Iris pigment epithelial cell (primary cell): ENCODE results near the gene RANBP3.
"Not testable (repeated sequence)": the region's sequence is repeated elsewhere in the genome, so short reads cannot be mapped to it uniquely, and the experiment has no call there.

Experiments
- DNase-seq: peaks from one replicate; pipeline ENCODE4 v3.0.0-alpha.2; 2011; ENCODE audit warnings: low read depth

The RANBP3 gene

DNA sequence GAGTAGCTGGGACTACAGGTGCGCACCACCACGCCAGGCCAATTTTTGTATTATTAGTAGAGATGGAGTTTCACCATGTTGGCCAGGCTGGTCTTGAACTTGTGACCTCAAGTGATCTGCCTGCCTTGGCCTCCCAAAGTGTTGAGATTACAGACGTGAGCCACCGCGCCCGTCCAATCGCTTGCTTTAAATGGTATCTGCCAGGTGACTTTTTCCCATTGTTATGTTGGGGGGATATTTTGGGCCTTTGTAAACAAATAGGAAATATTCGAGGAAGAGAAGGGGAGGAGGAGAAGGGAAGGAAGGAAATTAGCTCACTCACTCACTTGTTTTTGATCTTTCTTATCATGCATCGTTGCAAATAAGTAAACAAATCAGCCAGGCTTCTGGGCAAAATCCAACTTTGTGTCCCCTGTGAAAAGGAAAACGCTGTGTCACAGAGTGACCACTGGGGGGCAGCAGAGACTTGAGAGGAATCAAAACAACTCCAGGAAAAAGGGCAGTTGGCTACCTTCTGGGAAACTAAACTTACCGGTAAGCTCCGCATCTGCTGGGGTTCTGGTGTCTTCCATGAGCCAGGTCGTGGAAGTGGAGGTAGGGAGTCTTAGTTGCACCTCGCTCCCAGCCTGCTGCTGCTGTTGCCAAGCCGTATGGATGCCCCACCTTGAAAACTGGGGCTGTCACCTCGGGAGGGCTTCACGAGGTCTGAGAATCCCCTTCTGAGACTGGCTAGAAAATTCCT lies 9.3 kb upstream of the RANBP3 start:
- peak; percentile 72 for DNase-seq

- not testable (repeated sequence) for DNase-seq
These were observed 7.9 kb upstream of the RANBP3 start for GRCh38 chr19:5985837-5986236.

DNA sequence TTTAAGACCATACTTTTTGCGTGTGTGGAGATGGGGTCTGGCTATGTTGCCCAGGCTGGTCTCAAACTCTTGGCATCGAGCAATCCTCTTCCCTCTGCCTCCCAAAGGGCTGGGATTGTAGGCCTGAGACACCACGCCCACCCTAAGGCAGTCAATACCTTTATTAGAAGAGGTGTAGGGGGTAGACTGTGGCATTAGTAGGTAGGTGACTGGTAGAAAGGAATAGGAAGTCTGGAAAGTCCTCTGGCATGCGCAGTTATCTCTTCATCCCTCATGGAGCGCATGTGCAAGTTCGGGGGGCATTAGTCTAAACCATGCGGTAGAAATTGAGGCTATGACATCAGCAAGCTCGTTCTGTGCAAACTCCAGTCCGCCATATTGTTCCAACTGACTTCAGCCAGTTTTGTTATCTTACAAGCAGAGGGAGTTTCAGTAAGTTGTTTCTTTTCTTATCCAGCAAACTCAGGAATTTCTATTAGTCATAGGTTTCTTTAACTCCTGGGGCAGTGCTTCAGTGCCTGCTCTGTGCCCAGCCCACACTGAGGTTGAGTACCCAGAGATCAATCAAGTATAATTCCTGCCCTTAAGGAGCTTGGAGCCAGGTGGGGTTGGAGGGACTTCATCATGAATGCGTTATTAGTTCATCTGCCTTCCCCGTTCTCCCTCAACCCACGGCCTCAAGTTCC lies 7.3 kb upstream of the RANBP3 start:
- peak; percentile 66 for DNase-seq

- DNase-seq: no peak
These were observed 6.7 kb upstream of the RANBP3 start for GRCh38 chr19:5984600-5984999.

DNA sequence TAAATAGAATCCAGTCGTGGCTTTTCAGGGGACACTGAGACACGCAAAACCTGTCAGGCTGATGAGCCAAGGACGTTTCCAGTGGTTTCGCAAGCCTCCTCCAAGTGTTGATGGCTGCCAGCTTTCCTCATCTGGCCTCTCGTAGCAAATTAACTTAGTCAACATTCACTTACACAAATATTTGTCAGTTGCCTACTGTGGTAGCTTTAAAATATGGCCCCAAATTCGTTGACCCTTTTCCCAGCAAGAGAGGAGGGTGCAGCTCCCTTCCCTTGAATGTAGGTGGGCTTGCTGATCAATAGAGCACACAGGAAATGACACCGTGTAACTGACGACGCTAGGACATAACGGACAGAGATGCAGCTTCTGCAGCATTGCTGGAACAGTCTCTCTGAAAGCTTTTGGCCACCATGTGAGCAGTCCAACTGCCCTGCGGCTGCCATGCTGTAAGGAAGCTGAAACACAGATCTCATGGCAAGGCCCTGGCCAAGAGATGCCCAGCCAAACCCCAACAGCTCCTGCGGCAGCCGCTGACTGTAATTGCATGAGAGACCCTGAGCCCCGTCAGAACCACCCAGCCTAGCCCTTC lies 5.5 kb upstream of the RANBP3 start:
- no peak for DNase-seq

DNA sequence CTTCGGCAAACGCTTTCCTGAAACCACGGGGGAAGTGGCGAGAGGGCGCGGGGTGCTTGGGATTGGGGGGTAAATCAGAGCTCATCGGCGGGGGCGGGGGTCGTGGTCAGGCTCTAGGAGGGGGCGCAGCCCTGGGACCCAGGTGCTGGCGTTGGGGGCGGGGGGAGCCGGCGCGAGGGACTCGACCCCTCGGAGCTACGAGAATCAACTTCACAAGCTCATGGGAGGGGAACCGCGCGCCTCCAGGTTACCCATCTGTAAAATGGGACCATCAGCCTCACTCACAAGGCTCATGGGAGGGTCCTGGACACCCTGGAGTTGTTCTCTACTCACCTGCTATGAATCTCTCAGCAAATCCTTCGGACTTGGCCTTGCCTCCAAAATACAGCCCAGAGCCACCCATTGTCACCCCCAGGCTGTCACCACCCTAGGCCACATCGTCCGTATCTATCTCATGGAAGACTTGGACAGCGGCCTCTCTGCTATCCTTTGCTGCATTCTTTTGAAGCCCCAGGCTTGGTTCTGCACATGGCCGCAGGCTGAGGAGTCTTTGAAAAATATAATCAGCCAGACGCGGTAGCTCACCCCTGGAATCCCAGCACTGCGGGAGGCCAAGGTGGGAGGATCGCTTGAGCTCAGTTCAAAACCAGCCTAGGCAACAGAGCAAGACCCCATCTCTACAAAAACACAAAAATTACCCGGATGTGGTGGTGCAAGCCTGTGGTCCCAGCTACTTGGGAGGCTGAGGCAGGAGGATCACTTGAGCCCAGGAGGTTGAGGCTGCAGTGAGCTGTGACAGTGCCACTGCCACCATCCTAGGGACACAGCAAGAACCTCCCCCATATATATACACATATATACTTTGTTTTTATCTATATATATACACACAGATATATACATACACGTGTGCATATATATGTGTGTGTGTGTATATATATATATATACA lies 939 bp upstream of the RANBP3 start:
- DNase-seq: no peak

GRCh38 chr19:5977222-5977784 lies 637 bp downstream of the RANBP3 start:
- DNase-seq: no peak

DNA sequence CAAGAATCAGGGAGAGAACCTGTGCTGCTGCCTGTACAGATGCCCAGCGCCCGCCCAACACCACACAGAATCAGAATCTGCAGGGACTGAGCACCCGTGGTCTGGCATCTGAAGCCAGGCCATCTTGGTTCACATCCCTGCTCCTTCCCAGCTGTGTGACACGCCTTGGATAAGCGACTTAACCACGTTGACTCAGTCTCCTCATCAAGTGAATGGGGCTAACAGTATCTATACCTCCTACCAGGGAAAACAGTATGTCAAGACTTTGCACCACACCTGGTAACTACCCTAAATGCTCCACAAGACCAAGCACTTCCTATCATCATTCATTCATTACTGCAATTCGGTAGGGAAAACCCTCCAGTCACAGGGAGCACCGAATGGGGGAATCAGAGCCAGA lies 1.2 kb downstream of the RANBP3 start:
- DNase-seq: no peak

DNA sequence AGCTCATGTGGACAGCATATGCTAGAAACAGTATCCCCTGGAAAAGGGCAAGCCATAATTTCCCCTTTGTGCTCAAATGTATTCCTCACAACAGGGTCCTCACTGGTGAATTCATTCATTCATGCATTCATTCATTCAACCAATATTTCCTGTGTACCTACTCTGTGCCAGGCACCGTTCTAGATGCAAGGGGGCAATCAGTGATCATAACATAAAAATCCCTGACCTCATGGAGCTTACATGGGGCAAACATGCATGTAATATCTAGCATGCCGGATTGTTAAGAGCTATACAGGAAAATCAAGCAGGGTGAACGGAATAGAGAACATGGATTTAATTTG lies 2.6 kb downstream of the RANBP3 start:
- no peak for DNase-seq

GRCh38 chr19:5974721-5975387 lies 3.1 kb downstream of the RANBP3 start:
- no peak for DNase-seq

GRCh38 chr19:5973867-5974635 lies 3.9 kb downstream of the RANBP3 start:
- peak; percentile 32 for DNase-seq

GRCh38 chr19:5973376-5973775 lies 4.6 kb downstream of the RANBP3 start:
- no peak for DNase-seq

- no peak for DNase-seq
These were observed 5.6 kb downstream of the RANBP3 start for GRCh38 chr19:5972355-5972731.

GRCh38 chr19:5971714-5972354 lies 6.1 kb downstream of the RANBP3 start:
- DNase-seq: no peak

DNA sequence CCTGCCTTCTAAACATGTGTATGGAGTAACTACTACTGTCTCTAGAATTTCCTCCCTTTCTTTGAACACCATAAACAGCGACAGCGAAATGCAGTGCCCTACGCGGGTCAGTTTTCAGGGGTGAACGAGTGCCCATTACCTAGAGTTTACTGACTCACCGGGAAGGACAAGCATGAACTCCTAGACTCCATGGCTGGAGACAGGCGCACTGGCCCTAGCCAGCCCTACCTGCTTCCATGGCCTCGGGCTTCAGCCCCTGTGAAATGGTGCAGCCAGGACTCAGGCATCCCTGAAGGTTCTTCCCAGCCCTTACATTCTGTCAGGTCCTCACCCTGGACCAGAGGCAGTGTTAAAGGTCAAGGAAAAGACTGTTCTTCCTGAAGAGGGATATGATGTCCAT lies 8.5 kb downstream of the RANBP3 start:
- no peak for DNase-seq

DNA sequence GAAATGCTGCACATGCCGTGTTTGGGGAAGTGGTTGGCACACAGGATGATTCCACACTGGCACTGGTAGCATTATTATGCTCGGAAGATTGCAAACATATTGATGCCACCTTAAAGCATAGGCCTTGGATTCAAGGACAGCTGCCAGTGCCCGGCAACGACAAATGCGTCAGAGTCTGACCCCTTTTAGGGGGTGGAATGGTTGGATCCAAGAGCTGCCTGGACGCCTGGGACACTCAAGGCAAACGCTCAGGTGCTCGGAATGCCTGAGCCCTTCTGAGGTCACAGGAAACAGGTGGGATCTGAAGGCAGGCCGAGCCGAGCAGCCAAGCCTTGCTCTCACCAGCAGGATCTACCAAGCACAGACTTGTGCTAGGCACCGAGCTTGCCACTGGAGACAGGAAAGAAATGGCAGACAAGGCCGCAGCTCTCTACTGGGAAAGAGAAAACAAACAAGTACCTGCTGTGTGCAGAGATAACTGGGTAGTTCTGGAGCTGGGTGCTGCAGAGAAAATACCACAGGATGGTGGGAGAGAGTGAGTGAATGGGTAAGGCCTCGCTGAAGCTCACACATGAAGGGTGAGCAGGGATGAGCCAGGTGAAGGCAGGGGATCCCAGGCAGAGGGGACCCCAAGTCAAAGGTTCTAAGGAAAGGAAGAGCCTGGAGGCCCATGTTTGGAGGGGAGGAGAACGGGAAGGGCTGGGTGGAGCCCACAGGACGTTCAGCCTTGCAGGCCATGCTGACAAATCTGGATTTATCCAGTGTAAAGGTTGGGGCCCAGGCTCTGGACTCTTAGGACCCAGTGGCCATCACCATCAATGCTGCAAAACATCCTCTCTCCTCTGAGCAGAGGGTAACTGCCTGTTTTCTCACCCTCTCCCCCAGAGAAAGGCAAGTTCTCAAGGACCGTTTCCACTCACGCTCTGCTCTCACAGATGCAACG lies 9.2 kb downstream of the RANBP3 start:
- no peak for DNase-seq

GRCh38 chr19:5967994-5968430 lies 9.9 kb downstream of the RANBP3 start:
- DNase-seq: peak; percentile 76

DNA sequence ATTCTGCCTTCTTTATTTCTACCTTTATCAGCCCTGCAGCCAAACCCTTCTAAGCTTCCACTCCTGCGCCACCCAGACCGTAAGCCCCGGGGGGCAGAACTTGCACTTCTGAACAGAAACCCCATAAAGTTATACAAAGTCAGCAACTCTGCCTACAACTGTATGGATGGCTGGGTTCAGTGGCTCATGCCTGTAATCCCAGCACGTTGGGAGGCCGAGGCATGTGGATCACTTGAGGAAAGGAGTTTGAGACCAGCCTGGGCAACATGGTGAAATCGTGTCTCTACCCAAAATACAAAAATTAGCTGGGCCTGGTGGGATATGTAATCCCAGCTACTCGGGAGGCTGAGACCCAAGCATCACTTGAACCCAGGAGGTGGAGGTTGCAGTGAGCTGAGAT lies 10.4 kb downstream of the RANBP3 start:
- no peak for DNase-seq

- DNase-seq: no peak
These were observed 11.0 kb downstream of the RANBP3 start for GRCh38 chr19:5966941-5967340.
